ENCODE results near the gene DDX11.

The DDX11 gene

DNA sequence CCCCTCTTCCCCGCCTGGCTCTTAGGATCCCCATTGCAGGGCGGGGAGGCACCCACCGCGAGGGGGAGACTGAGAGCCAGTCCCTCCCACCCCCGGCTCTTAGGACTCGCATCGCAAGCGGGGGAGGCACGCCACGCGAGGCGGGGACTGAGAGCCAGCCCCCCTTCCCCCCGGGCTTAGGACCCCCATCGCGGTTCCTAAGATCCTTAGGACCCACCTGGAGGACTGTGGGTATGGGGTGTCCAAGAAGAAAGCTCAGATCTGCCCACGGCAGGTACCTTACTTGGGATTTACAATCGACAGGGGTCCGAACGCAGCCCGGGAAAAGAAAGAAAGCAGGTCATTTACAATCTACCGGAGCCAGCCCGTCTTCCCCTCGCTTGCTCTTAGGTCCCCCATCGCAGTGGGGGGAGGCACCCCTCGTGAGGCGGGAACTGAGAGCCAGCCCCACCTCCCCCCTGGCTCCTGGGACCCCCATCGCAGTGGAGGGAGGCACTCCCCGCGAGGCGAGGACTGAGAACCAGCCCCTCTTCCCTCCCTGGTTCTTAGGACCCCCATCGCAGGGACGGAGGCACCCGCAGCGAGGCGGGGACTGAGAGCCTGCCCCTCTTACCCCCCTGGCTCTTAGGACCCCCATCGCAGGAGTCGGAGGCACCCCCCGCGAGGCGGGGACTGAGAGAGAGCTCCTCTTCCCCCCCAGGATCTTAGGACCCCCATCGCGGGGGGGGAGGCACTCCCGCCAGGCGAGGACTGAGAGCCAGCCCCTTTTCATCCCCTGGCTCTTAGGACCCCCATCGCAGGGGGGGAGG lies 43.7 kb downstream of the DDX11 start (continued):
- TF ChIP-seq EGR2 (tag by site-specific recombination; IDR thresholded peaks at IDR 0.05; ENCODE audit: low read depth), result peak; percentile 65
- TF ChIP-seq, protein P1, sequence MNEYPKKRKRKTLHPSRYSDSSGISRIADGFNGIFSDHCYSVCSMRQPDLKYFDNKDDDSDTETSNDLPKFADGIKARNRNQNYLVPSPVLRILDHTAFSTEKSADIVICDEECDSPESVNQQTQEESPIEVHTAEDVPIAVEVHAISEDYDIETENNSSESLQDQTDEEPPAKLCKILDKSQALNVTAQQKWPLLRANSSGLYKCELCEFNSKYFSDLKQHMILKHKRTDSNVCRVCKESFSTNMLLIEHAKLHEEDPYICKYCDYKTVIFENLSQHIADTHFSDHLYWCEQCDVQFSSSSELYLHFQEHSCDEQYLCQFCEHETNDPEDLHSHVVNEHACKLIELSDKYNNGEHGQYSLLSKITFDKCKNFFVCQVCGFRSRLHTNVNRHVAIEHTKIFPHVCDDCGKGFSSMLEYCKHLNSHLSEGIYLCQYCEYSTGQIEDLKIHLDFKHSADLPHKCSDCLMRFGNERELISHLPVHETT (tag by site-specific recombination; IDR thresholded peaks at IDR 0.05), result no peak
- no peak for TF ChIP-seq SCRT2 (tag by site-specific recombination; IDR thresholded peaks at IDR 0.05)
- TF ChIP-seq ZNF16 (tag by site-specific recombination; IDR thresholded peaks at IDR 0.05; ENCODE audit: low read depth), result no peak
- TF ChIP-seq, protein P2, sequence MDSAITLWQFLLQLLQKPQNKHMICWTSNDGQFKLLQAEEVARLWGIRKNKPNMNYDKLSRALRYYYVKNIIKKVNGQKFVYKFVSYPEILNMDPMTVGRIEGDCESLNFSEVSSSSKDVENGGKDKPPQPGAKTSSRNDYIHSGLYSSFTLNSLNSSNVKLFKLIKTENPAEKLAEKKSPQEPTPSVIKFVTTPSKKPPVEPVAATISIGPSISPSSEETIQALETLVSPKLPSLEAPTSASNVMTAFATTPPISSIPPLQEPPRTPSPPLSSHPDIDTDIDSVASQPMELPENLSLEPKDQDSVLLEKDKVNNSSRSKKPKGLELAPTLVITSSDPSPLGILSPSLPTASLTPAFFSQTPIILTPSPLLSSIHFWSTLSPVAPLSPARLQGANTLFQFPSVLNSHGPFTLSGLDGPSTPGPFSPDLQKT (IDR thresholded peaks at IDR 0.05; ENCODE audit: borderline replicate concordance, low read depth, low read length), result no peak
- no peak; the same call in none of the 2 replicates for TF ChIP-seq ZNF629 (tag by site-specific recombination; IDR thresholded peaks at IDR 0.05)
- TF ChIP-seq ZNF426 (tag by site-specific recombination; IDR thresholded peaks at IDR 0.05), result no peak
- no peak for TF ChIP-seq ZNF776 (tag by site-specific recombination; IDR thresholded peaks at IDR 0.05; ENCODE audit: borderline replicate concordance)
- no peak for TF ChIP-seq ZNF155 (tag by site-specific recombination; IDR thresholded peaks at IDR 0.05)
- TF ChIP-seq KLF1 (tag by site-specific recombination; IDR thresholded peaks at IDR 0.05), result no peak
- TF ChIP-seq ZNF394 (tag by site-specific recombination; IDR thresholded peaks at IDR 0.05; ENCODE audit: borderline replicate concordance), result no peak
- peak; percentile 83 for TF ChIP-seq ZEB2 (tag by site-specific recombination; IDR thresholded peaks at IDR 0.05)
- TF ChIP-seq, protein P3, sequence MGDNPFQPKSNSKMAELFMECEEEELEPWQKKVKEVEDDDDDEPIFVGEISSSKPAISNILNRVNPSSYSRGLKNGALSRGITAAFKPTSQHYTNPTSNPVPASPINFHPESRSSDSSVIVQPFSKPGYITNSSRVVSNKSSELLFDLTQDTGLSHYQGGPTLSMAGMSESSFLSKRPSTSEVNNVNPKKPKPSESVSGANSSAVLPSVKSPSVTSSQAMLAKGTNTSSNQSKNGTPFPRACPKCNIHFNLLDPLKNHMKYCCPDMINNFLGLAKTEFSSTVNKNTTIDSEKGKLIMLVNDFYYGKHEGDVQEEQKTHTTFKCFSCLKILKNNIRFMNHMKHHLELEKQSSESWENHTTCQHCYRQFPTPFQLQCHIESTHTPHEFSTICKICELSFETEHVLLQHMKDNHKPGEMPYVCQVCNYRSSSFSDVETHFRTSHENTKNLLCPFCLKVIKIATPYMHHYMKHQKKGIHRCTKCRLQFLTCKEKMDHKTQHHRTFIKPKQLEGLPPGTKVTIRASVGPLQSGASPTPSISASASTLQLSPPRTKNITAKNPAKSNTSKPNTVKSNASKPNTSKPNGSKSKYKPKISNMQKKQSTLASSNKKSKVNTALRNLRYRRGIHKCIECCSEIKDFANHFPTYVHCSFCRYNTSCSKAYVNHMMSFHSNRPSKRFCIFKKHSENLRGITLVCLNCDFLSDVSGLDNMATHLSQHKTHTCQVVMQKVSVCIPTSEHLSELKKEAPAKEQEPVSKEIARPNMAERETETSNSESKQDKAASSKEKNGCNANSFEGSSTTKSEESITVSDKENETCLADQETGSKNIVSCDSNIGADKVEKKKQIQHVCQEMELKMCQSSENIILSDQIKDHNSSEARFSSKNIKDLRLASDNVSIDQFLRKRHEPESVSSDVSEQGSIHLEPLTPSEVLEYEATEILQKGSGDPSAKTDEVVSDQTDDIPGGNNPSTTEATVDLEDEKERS (tag by site-specific recombination; IDR thresholded peaks at IDR 0.05), result no peak
- TF ChIP-seq ZNF354C (tag by site-specific recombination; IDR thresholded peaks at IDR 0.05; ENCODE audit: borderline replicate concordance, low read depth), result no peak
- TF ChIP-seq, protein P4, sequence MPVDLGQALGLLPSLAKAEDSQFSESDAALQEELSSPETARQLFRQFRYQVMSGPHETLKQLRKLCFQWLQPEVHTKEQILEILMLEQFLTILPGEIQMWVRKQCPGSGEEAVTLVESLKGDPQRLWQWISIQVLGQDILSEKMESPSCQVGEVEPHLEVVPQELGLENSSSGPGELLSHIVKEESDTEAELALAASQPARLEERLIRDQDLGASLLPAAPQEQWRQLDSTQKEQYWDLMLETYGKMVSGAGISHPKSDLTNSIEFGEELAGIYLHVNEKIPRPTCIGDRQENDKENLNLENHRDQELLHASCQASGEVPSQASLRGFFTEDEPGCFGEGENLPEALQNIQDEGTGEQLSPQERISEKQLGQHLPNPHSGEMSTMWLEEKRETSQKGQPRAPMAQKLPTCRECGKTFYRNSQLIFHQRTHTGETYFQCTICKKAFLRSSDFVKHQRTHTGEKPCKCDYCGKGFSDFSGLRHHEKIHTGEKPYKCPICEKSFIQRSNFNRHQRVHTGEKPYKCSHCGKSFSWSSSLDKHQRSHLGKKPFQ (tag by site-specific recombination; IDR thresholded peaks at IDR 0.05), result no peak
- TF ChIP-seq OVOL3 (tag by site-specific recombination; IDR thresholded peaks at IDR 0.05), result no peak
- TF ChIP-seq, protein P5, sequence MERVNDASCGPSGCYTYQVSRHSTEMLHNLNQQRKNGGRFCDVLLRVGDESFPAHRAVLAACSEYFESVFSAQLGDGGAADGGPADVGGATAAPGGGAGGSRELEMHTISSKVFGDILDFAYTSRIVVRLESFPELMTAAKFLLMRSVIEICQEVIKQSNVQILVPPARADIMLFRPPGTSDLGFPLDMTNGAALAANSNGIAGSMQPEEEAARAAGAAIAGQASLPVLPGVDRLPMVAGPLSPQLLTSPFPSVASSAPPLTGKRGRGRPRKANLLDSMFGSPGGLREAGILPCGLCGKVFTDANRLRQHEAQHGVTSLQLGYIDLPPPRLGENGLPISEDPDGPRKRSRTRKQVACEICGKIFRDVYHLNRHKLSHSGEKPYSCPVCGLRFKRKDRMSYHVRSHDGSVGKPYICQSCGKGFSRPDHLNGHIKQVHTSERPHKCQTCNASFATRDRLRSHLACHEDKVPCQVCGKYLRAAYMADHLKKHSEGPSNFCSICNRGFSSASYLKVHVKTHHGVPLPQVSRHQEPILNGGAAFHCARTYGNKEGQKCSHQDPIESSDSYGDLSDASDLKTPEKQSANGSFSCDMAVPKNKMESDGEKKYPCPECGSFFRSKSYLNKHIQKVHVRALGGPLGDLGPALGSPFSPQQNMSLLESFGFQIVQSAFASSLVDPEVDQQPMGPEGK (tag by site-specific recombination; IDR thresholded peaks at IDR 0.05), result peak; percentile 77
- no peak for TF ChIP-seq ZBTB8A (tag by site-specific recombination; IDR thresholded peaks at IDR 0.05)
- TF ChIP-seq ZNF146 (tag by site-specific recombination; IDR thresholded peaks at IDR 0.05), result no peak
- no peak for TF ChIP-seq GLI2 (tag by site-specific recombination; IDR thresholded peaks at IDR 0.05; ENCODE audit: borderline replicate concordance, low read depth)
- TF ChIP-seq, protein P6, sequence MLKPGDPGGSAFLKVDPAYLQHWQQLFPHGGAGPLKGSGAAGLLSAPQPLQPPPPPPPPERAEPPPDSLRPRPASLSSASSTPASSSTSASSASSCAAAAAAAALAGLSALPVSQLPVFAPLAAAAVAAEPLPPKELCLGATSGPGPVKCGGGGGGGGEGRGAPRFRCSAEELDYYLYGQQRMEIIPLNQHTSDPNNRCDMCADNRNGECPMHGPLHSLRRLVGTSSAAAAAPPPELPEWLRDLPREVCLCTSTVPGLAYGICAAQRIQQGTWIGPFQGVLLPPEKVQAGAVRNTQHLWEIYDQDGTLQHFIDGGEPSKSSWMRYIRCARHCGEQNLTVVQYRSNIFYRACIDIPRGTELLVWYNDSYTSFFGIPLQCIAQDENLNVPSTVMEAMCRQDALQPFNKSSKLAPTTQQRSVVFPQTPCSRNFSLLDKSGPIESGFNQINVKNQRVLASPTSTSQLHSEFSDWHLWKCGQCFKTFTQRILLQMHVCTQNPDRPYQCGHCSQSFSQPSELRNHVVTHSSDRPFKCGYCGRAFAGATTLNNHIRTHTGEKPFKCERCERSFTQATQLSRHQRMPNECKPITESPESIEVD (tag by site-specific recombination; IDR thresholded peaks at IDR 0.05), result no peak
- TF ChIP-seq ZNF140 (tag by site-specific recombination; IDR thresholded peaks at IDR 0.05), result no peak
- TF ChIP-seq ZSCAN16 (tag by site-specific recombination; IDR thresholded peaks at IDR 0.05), result no peak
- no peak for TF ChIP-seq HOXA7 (CRISPR knock-in tag; IDR thresholded peaks at IDR 0.05; ENCODE audit: borderline replicate concordance)
- no peak for TF ChIP-seq ZNF558 (tag by site-specific recombination; IDR thresholded peaks at IDR 0.05)
- no peak for TF ChIP-seq ZNF169 (tag by site-specific recombination; IDR thresholded peaks at IDR 0.05)

All from HEK293 (cell line).